GM19238 (cell line): ENCODE results near the gene PPP2R1A.
"Not testable (repeated sequence)": the region's sequence is repeated elsewhere in the genome, so short reads cannot be mapped to it uniquely, and the experiment has no call there.

Source experiments
- DNase-seq: peaks from one replicate; pipeline ENCODE4 v3.0.0; 2011; ENCODE audit warnings: low spot score; ENCODE audit not compliant: insufficient read length

The PPP2R1A gene

DNA sequence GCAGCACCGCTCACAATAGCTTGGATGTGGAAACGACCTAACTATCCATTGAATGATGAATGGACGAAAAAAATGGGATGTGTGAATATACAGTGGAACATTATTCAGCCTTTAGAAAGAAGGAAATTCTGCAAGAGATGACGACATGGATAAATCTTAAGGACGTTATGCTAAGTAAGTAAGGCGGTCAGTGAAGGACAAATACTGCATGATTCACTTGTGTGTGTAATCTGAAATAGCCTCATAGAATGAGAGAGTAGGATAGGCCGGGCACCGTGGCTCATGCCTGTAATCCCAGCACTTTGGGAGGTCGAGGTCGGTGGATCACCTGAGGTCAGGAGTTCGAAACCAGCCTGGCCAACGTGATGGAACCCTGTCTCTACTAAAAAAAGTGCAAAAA, 54.2 kb downstream of the PPP2R1A start:
- no peak for DNase-seq

DNA sequence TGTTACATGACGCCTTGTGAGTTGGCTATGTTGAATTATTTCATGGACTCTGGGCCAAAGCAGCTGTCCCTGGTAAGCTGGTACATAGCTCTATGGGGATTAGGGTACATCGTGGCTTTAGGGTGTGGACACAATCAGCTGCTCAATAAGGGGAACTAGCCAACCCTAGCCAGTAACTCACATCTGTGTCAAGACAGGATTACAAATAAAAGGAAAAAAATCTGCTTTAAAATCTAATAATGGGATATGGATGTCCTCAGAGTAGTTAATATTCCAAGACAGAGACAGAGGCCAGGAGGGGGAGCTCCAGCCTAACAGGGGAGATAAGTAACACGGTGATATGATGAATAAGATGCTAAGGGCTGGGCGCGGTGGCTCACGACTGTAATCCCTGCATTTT, 58.4 kb downstream of the PPP2R1A start:
- DNase-seq, result no peak

DNA sequence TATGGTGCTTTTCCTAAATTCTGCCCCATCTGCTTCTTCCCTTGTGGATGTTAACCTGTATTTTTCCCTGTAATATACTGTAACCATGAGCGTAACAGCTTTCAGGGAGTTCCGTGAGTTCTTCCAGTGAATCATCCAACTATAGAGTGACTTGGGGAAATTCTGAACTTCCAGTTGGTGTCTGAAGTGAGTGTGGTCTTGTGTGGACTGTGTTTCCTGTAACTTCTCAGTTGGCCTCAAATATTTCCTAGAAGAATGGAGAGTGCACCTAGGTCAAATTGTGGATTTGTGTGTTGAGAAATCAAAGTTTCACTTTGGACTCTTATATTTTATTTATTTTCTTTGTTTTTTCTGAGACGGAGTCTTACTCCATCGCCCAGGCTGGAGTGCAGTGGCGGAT, 68.6 kb downstream of the PPP2R1A start:
- no peak for DNase-seq

DNA sequence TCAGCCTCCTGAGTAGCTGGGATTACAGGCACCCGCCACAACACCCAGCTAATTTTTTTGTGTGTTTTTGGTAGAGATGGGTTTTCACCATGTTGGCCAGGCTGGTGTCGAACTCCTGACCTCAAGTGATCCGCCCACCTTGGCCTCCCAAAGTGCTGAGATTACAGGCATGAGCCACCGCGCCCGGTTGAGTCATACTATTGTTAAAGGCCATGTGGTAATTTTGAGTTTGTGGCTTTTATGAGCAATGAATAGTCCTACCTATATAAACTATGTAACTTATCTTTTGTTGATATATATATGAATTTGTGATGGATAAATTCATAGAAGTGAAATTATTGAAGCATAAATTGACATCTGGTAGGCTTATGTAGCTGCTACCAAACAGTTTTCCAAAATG, 75.7 kb downstream of the PPP2R1A start:
- not testable (repeated sequence) for DNase-seq

DNA sequence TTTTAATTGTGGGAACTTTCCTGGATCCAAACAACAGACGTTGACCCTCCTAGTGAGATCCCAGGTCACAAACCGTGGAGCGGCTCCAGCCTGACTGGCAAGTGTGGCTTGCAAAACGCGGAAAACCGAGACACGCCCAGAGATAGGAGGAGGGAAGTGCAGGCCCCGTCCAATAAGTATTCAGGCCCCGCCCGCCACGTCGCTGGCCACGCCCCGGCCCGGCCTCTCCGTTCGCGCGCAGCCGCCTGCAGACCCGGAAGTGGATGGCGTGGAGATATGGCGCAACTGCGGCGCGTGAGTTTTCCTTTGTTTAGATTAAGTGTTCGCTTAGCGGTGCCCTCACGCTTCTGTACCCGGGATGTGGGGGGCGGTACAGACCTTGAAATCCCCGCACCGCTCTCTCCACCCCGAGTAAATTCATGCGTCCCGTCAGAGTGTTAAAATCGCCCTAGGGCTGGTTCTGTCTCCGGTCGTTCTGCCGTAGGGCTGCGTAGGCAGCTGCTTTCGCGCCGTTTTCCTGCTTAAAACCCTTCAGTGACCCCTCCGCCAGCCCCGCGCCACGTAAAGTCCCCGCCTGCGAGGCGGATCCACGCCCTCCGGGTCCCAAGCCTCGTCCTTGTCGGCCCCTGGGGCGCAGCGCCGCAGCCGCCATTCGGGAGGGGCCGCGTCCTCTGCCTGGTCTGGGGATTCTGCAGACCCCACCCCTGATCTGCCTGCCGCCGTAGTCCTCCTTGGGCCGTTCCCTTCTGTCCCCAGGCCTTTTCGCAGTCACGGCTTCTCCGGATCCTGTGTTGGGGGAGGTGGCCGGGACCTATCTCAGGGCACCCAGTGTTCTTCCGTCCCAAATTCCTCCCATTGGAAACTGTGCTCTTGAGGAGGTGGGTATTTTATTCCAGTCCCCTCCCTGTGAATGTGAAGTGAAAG, 79.7 kb downstream of the PPP2R1A start, which contains the start of gene ZNF766:
ZNF766 (plus strand) TSS at position 250 of the 924 bp plus-strand sequence; CDS start at position 277, 27 bp downstream.
- peak; percentile 90 for DNase-seq

DNA sequence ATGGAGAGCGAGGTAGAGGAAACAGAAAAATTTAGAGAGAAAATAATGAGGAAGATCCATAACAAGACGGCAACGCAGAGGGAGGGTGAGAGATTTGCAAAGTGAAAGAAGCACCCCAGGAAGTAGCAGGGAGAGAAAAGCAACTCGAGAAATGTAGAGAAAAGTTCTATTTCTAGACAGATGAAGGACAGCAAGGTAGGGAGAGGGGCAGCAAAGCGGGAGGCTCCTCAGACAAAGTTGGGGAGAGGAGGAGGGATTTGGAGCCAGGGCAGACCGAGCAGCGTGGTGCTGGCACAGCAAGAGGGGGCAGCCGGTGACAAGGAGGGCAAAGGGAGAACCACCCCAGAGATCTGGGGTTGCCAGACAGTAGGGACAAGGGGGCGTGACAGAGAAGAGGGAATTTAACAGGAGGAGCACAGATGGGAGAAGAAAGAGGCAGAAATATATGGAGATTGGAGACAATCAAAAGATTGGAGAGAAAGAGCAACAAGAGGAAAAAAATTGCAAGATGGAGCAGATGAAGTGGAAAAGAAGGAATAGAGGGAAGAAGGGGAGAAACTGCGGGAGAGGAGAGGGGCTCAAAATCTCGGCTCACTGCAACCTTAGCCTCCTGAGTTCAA, 80.5 kb downstream of the PPP2R1A start:
- DNase-seq, result peak; percentile 10

DNA sequence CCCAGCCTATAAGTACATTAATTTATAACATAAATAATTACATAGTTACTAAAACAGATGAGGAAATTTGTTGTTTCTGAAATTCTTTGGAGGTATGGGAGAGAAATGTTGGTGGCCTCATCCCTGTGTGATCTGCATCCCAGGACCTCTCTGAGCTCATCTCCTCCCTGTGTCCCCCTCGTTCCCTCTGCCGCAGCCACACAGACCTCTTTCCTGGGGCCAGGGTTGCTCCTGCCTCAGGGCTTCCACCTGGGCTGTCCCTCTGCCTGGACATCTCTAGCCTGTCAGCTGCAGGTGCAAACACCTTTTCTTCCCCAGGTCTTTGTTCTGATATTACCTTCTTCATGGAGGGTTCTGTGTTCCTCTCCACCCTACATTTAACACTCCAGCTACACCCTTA, 83.4 kb downstream of the PPP2R1A start:
- DNase-seq, result no peak

DNA sequence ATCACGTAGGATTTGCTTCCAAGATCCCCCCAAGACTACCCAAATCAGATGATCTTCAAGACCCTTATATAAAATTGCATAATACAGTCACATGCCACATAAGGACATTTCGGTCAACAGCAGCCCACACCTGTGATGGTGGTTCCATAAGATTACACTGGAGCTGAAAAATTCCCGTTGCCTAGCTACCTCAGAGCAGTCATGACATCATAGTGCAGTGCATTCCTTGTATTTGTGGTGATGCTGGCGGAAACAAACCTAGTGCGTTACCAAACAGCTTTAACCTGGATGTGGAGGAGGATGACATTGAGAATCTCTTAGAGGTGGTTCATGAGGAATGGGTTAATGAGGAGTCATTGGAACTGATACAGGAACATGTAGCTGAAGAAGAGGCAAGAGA, 84.3 kb downstream of the PPP2R1A start:
- no peak for DNase-seq

DNA sequence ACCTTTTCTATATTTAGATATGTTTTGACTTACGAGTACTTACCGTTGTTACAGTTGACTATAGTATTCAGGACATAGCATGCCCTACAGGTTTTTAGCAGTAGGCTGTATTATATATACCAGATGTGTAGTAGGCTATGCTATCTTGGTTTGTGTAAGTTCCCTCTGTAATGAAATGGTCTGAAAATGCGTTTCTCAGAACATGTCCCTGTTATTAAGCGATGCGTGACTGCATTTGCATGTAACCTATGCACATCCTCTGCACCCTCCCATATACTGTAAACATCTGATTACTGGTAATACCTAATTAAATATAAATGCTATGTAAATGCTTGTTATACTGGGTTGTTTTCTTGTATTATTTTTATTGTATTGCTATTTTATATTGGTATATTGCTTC, 86.1 kb downstream of the PPP2R1A start:
- DNase-seq, result no peak

DNA sequence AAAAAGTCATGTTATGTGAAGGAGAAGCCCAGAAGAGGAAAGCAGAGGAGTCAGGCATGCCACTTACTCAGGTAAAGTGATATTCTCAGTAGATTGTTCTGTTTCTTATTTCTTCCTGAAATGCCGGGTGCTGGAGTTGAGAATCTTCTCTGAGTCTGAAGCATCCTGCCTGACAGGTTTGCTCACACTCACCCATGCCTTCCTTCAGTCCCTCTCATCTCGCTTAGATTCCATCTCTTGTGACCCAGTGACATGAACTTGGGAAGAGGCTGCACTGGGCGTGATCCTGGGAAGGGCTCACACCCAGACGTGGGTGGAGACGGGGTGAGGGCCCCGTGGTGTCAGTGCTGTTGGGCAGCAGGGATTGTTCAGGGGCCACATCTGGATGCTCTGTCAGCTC, 87.6 kb downstream of the PPP2R1A start:
- no peak for DNase-seq
